NK-92 treated with Interleukin-12 subunit alpha and Interleukin-12 subunit beta, amount 100 ng/mL, for 24 hours (cell line): ENCODE measurements around the gene TAF1L.
"Not testable (repeated sequence)": the region's sequence is repeated elsewhere in the genome, so short reads cannot be mapped to it uniquely, and the experiment has no call there.

Experiments used
- DNase-seq: peaks from one replicate; lab custom pipeline; 2025; lab: John Stamatoyannopoulos, UW

The TAF1L gene, protein sequence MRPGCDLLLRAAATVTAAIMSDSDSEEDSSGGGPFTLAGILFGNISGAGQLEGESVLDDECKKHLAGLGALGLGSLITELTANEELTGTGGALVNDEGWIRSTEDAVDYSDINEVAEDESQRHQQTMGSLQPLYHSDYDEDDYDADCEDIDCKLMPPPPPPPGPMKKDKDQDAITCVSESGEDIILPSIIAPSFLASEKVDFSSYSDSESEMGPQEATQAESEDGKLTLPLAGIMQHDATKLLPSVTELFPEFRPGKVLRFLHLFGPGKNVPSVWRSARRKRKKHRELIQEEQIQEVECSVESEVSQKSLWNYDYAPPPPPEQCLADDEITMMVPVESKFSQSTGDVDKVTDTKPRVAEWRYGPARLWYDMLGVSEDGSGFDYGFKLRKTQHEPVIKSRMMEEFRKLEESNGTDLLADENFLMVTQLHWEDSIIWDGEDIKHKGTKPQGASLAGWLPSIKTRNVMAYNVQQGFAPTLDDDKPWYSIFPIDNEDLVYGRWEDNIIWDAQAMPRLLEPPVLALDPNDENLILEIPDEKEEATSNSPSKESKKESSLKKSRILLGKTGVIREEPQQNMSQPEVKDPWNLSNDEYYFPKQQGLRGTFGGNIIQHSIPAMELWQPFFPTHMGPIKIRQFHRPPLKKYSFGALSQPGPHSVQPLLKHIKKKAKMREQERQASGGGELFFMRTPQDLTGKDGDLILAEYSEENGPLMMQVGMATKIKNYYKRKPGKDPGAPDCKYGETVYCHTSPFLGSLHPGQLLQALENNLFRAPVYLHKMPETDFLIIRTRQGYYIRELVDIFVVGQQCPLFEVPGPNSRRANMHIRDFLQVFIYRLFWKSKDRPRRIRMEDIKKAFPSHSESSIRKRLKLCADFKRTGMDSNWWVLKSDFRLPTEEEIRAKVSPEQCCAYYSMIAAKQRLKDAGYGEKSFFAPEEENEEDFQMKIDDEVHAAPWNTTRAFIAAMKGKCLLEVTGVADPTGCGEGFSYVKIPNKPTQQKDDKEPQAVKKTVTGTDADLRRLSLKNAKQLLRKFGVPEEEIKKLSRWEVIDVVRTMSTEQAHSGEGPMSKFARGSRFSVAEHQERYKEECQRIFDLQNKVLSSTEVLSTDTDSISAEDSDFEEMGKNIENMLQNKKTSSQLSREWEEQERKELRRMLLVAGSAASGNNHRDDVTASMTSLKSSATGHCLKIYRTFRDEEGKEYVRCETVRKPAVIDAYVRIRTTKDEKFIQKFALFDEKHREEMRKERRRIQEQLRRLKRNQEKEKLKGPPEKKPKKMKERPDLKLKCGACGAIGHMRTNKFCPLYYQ (N-terminal part only)

DNA sequence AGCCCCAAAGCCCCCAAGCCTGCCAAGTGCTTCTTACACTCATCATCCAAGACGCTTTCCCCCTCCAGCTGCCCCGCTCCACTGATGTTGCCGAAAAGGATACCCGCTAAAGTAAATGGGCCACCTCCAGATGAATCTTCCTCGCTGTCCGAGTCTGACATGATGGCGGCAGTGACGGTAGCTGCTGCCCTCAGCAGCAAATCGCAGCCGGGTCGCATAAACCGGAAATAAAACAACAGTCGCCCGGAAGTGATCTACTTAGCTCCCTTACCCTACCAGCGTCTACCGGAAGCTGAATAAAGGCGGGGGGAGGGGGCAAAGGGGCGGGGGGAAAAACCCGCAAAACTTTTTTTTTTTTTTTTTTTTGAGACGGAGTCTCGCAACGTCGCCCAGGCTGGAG is at the start of gene TAF1L:
TAF1L (minus strand) TSS at position 308 of the 400 bp plus-strand sequence; CDS start at position 218, 90 bp downstream.
- DNase-seq = no peak

DNA sequence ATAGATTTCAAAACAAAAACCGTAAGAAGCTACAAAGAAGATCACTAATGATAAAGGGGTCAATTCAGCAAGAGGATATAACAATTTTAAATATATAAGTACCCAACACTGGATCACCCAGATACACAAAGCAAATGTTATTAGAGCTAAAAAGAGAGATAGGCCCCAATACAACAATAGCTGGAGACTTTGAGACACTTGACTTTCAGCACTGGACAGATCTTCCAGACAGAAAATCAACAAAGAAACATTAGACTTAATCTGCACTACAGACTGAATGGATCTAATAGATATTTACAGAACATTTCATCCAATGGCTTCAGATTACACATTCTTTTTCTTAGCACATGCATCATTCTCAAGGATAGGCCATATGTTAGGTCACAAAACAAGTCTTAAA is 46.3 kb upstream of the TAF1L start:
- no peak for DNase-seq

DNA sequence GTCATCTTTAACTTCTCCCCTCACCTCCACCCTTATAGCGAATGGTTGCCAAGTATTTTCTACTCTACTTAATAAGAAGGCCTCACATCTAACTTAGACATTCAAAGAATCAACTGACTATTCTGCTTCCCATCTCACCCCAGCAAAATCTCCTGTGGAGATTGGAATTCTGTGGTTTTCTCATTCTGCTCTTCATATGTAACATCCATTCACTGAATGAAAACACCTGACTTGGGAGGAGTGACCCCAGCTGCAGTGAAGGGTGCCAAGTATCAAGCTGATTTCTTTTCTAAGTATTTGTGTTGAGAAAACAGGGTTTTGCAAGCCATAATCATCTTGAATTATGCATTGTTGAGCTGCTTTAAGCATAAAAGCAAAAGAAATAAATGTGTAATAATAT is 42.5 kb upstream of the TAF1L start:
- no peak for DNase-seq

DNA sequence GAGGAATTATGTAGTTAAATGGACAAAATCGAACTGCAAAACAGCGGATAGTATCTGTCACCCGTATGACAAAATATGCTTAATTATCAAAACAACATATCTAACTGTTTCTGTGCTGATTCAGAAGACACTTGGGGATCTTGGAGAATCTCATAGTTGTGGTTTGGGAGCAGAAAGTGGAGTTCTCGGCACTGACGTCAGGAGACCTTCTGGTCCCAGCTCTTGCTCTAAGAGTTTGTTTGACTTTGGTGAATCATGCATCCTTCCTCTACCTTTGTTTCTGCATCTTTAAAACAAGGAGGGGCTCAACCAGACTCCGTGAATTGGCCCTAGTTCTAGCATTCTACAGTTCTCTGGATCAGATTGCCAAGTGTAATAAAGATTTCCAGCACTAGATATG is 37.0 kb upstream of the TAF1L start:
- no peak for DNase-seq

DNA sequence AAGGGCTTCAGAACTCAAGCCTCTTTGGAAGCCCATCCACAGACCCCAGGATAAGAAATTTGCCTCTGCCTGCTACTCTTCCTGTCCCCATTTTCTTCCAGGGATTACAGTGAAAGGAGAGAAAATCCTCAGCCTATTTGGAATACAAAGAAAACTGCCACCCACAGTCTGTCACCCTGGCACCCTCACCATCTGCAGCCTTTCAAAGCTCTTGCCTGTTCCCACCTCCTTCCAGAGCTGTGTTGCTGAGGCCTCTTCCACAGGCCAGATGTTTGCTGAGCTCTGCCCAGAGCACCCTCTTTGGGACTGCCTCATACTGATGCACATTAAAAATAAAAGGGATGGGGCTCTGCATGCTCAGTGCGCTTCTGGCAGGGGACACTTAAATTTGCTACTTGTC is 35.9 kb upstream of the TAF1L start:
- DNase-seq = no peak

DNA sequence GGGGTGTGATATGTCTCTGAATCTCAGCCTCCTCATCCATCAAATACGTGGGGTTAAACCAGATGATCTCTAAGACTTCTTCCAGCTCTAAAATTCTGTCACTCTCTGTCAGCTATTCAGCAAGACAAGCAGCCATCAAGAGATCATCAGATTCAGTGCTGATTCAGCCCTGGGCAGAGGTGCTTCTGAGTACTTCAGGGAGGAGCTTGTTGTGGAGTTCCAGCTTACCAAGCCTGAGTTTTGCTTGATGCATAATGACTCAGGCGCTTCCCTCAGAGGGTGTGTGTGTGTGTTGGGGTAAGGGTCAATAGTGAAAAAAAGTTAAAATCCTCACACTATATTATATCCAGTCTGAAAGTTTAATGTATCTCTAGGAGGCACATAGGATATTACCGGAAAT is 29.6 kb upstream of the TAF1L start:
- DNase-seq = no peak

DNA sequence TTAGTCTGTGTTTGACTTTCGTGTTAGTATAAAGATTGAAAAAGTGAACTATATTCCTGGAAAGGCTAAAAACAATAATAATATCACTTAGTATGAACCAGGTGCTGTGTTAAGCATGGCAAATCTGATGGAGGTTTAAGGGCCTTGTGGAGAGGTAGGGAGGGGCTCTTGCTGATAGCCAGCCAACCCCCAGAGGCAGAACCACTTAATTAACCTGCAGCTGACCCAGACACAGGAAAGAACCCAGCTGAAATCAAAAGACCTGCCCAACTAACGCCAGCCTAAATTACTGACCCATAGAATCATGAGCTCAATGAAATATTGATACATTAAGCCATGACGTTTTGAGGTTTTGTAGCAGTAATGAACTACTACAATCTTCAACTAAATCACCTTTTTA is 28.3 kb upstream of the TAF1L start:
- no peak for DNase-seq

DNA sequence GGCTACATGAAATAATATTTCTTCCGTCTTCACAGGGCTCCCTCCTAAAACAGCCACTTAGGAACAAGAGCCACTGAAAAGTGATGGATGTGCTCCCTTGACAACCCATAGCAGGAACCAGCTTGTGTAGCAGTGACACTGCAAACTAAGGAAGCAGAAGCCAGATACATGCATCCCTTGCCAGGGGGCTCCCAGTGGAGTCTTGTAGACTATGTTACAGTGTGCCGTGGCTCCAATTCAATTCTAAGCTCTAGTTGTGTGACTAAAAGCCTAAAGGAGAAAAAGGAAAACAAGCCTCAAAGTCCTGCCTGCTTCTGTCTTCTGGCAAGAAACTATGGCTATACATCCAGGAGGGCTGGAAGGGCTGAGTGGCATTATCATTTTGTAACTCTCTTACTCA is 12.2 kb upstream of the TAF1L start:
- DNase-seq = no peak

DNA sequence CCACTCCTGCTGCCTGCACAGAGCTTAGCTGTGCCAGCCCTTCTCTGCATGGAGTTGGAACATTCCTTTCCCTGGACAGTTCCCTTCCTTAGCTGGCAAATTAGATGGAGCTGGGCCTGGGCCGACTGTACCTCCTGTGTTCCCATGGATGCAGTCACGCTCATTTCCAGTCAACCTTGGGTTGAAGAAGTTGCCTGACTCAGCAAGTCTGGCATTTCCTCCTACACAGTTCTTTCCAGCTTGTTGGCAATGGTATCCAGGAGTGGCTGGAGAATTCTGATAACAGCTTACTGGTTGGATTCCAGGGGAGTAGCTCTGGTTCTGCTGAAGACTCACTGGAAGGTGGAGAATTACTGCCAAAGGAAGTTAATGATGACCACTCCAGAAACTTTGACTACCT is 9.2 kb upstream of the TAF1L start:
- DNase-seq = no peak

DNA sequence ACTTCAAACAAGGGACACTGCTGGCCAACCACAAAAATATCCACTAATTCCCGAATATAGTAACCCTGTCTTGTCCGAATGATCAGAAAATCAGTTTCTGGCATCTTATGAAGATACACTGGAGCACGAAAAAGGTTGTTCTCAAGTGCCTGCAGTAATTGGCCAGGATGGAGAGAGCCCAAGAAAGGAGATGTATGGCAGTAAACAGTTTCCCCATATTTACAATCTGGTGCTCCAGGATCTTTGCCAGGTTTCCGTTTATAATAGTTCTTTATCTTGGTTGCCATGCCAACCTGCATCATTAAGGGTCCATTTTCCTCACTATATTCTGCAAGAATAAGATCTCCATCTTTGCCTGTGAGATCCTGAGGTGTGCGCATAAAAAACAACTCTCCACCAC is 2.3 kb downstream of the TAF1L start:
- not testable (repeated sequence) for DNase-seq

DNA sequence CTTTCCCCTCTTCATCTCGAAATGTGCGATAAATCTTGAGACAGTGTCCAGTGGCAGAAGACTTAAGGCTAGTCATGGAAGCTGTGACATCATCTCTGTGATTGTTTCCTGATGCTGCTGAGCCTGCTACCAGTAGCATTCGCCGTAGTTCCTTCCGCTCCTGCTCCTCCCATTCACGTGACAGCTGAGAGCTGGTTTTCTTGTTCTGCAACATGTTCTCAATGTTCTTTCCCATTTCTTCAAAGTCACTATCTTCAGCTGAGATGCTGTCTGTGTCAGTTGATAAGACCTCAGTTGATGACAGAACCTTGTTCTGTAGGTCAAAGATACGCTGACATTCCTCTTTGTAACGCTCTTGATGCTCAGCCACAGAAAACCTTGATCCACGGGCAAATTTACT is 3.5 kb downstream of the TAF1L start:
- no peak for DNase-seq

DNA sequence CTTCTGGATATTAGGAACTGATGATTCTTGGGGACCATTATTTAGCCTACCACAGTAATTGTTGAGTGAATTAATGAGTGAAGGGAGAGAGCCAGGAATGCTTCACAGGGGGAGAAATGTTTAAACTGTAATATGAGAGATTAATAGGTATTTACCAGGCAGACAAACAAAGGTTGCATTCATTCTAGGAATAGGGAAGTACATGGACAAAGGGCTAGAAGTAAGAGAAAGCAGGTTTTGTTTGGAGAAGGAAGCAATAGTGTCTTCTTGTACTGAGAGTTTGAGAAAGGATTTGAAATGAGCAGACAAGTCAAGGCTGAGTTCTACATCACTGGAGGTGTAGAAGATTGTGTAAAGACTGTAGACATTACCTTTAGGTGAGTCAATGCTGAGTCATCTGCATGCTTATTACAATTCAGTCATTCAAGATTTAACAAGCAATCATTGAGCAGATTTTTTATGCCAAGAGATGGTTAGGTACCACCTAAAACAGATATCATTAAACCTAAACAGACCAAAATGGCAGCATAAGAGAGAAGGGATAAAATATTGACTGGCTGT is 8.0 kb downstream of the TAF1L start:
- no peak for DNase-seq

DNA sequence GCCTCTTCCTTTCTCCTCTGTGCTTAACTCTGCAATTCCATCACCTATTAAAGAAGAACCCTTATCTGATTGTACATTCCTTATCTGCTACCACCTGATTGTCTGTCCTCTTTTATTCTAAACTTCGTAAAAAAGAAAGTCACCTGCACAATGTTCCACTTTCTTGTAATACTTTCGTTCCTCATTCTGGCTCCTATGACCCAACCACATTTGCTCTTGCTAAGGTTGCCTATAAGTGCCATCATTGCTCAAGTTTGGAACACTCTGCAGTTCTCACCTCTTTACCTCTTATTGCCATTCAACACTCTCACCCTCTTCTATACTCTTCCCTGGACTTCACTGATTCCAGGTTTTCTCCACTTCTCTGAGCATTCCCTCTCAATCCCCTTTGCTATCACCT is 10.1 kb downstream of the TAF1L start:
- DNase-seq = no peak

DNA sequence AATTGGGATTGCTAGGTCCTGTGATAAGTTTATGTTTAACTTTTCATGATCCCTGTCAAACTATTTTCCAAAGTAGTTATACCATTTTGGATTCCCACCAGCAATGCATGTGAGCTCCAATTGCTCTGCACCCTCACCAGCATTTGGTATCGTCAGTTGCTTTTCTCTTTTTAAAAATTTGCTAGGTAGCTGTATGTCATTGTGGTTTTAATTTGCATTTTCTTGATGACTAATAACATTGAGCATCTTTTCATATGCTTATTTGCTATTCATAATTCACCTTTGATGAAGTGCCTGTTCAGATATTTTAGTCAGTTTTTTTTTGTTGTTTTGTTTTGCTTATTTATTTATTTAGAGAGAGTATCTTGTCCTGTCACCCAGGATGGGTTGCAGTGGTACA is 12.5 kb downstream of the TAF1L start:
- no peak for DNase-seq

DNA sequence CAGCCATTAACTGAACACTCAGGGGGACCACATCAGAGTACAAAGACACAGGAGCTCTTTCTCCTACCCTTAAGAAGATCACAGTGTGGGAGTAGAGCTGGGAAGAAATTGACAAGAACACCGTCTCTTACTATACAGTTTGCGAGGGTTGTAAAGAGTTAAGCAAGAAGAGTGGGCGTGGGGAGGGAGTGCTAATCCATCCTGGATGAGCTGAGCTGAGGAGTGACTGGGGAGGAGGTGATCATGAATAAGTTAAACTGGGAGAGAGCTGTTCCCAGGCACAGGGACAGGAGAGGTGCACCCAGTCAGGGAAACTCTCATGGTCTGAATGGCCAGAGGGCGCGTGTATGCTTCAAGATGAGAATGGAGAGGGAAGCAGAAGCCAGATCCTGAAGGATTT is 17.2 kb downstream of the TAF1L start:
- DNase-seq = no peak

DNA sequence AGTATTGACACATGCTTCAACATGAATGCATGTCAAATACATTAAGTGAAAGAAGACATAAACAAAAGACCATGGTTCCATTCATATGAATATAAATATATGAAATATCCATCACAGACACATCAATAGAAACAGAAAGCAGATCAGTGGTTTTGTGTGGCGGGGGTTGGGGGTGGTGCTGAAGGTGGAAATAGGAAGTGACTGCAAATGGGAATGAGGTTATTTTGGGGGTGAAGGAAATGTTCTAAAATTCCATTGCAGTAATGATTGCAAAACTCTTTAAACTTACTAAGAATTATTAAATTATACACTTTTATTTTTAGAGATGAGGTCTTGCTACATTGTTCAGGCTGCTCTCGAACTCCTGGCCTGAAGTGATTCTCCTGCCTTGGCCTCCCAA is 28.7 kb downstream of the TAF1L start:
- no peak for DNase-seq

DNA sequence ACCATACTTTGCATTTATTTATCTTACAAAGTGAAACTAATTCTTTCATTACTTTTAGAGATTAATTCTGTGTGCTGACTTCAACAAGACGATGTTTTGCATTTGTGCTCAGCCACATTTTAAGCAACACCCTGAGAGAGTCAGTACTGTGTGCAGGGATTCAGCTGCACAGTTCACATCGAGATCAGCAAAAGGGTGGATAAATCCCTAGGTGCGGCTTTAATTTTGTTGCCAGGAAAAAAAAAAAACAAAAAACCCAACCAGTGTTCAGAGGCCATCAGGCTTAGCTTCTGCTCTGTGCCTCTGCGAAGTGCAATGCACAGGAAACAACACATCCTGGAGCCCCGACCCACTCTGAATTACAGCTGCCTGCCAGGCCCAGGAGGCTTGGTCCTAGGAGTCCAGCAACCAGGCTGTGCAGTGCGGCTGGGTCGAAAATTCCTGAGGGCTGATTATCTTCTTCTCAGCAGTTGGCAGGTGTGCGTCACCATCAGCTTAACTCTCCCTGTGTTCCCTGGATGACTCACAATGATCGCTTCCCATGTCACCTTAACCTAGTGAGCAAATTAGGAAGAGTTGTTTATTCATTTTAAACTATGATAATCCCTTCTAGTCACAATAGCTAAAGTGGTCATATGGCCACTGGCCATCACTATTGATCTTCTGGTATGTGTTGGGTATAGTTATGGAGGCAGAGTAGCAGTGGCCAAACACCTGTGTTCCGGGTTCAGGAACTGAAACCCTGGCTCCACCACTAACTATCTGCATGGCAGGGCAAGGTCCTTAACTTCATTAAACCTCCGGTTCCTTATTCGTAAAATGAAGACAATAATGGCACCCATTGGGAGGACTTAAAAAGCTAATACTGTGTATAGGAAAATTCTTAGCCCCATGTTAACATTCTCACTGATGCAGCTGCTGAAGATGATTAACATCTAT is 31.3 kb downstream of the TAF1L start:
- no peak for DNase-seq

DNA sequence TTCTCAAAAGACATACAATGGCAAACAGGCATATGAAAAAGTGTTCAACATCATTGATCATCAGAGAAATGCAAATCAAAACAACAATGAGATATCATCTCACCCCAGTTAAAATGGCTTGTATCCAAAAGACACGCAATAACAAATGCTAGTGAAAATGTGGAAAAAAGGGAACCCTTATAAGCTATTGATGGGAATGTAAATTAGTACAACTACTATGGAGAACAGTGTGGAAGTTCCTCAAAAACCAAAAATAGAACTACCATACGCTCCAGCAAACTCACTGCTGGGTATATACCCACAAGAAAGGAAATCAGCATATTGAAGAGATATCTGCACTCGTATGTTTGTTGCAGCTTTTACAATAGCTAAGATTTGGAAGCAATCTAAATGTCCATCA is 36.4 kb downstream of the TAF1L start:
- DNase-seq = not testable (repeated sequence)

DNA sequence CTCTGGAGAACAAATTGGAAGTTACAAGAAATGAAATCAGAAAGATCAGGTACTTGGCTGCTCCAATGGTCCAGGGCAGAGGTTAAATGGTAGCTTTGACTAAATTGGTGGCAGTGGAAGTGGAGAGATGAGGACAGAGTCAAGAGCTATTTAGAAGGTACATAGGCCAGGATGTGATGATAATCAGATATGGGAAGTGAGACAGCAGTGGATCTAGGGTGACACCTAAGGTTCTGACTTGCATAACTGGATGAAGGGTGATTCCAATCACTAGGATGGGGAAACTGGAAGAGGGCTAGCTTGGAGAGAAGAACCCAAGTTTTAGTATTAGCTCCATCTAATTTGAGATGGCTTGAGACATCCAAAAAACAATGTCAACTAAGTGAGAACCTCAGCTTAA is 38.5 kb downstream of the TAF1L start:
- DNase-seq = no peak

DNA sequence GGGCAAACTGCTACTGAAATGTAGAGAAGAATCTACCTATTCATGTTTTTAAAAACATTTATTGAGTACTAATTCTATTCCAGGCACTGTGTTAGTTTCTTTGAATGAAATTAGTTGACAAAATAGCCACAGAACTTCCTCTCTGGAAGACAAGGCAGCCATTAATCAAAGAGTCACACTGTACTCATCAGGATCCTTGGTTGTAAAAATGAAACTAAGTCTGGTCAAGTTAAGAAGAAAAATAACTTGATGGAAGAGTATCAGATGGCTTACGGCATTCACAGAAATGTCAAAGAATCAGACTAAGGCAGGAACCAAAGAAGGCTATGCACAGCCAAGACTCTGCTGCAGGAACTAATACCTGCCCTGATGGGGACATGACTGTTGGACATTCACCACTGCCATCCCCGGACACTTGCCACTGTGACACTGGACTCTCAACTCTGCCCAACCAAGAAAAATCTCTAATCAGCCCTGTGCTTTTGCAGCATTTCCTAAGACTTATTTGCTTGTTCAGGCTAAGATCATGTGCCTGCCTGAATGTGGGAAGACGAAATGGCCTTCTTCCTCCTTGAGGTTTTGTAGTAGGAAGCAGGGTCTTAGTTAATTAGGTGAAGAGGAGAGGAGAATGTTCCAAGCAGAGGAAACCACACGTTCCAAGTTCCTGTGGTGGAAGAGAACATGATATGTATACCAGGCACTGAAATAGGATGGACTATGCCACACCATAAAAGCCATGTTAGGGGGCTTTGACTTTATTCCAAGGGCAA is 39.2 kb downstream of the TAF1L start:
- DNase-seq = no peak
